ENCODE results near the gene CHL1.

Gene CHL1

DNA sequence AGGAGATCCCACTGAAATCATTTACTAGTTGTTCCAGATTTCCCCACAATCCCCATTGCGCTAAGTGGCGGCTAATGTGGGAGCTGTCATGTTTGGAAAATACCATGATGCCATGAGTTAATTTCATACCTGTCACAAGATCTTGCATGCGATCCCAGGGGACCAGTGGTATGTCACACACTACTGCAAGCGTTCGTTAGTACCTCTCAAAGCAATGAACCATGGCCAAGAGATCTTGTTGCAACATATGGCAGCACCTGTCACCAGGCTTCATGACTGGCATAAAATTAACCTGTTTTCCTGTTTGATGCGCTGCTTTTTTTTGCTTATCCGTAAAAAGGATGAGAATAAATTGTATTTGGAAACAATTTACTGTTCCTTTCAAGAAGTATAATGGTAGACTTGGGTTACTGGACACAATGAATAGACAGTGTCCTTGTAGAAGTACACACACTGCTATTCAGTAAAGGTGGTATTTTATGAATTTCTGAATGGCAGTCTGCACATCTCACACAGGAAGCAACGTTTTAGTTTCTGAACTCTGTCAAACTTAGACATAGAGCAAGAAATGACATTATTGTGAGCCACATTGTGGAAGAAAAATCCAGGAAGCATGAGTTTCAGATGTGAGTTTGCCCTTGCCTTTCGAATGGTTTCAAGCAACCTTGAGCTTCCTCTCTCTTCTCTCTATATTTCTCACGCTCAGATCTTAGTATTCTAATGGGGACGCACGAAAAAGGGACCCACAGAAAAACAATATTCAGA lies 81.9 kb downstream of the CHL1 start:
- no peak for DNase-seq (ENCODE audit: low read depth in 3 of 3)

DNA sequence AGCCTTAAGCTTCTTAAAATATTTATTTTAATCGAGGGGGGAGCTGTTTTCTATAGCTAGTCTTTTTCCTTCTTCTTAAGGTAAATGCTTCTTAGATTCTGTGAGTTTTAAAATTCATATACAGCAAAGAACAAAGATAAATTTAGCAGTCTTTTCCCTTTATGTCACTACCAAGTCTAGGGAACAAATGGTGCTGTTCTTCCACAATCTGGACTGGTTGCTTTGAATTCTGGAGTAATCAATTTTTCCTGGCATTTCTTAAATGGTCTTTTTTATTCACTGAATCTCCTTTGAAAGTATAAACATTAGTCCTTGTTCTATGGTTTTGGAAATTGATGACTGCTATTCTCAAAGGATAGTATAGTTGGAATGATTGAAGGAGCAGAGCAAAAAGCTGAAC lies 82.8 kb downstream of the CHL1 start:
- no peak for DNase-seq (ENCODE audit: low read depth in 3 of 3)

DNA sequence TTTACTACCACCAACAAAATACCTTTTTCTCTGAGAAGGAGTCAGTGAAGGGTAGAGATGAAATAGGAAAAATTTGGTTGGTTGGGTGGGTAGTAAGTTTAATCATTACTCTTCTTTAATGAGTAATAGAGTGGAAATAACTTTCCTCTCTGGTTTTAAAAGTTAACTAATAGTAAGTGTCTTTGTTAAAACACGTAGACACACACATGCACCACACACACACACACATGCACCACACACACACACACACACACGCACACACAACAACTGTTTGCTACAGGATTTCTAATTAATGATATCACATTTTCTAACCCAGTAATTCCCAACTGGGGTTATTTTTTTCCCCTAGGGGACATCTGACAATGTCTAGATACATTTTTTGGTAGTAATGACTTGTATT lies 84.1 kb downstream of the CHL1 start:
- no peak for DNase-seq (ENCODE audit: low read depth in 3 of 3)

DNA sequence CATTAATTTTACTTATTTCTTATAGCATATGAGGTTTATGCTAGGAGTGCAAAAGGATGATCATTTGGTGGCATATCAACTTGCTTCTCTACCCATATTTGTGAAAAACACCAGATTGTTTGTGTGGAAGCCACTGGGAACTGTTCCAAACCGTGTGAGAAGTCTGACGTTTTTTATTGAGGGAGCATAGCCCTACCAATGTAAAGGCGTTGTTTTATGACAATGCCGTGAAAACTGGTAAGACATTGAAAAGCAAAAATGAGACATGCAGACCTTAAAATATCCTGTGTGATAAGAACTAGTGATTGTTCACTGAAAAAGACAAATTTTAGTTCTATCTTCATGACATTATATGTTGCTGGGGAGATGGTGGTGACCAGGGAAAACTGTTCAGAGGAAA lies 87.8 kb downstream of the CHL1 start:
- DNase-seq (ENCODE audit: low read depth in 3 of 3): no peak

DNA sequence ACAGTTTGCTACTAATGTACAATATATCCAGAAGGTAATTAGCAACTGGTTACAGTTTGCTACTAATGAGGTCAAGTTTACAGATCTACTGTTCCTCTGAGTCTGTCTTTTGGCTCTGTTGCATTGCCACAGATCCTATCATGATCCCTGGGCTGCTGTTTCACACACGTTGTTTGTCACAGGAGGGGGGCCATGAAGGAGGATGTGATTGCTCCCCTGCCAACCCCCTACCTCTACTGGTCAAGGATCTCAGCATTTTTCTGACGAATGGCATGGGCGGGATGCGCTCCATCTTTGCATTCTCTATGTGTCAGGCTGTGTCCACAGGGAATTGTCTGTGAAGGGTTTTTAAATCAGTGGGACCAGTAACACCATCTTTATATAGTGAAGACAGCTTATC lies 91.9 kb downstream of the CHL1 start:
- DNase-seq (ENCODE audit: low read depth in 3 of 3): no peak

DNA sequence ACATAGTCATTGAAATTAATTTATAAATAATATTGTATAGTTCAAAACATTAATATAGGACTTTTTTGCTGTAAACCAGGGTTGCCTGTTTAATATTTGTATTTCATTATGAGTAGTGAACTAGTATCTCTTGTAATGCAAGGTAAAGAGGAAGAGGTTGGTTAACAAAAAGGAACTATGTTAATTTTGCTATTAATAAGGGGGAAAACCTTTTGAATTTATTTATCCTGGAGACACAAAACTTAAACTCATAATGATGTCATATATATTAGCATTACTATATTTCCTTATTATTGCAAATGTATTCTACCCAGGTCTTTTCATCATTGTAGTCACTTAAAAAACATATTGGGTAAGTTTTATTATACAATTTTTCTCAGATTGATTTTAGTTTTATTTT lies 94.5 kb downstream of the CHL1 start:
- DNase-seq (ENCODE audit: low read depth in 3 of 3): no peak

DNA sequence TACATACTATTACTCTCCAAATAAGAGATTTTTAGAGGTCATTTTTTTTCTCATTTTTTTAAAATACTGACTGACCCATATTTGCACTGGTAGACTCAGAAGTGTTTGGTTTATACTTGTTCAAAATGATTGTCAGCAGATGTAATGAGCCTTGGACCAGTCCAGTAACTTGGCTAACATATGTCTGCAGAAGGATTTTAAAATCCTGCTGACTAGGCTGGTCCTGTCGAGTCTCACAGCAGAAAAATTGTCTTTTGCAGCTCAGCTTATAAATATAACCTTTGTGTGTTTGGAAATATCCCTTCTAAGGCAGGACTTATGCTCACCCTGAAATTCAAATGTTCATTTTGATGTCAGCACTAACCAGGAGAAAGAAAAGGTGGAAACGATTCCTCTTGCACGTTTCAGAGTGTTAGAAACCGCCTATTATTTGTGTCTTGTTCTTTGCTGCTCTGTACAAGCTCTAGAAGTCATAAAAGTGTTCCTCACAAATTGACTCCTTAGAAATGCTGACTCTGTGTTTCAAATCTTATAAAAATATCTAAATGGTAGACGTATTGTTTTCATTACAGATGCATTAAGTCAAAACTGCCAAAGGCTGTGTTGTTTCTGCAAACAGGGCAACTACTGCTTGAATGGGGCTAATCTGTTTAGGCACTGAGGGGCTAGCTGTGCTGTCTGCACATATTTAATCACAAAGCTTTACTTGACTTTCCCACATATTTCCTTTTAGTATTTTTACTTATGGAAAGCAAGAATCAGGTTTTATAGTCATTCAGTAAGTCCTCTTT lies 95.3 kb downstream of the CHL1 start:
- no peak for DNase-seq (ENCODE audit: low read depth in 3 of 3)

DNA sequence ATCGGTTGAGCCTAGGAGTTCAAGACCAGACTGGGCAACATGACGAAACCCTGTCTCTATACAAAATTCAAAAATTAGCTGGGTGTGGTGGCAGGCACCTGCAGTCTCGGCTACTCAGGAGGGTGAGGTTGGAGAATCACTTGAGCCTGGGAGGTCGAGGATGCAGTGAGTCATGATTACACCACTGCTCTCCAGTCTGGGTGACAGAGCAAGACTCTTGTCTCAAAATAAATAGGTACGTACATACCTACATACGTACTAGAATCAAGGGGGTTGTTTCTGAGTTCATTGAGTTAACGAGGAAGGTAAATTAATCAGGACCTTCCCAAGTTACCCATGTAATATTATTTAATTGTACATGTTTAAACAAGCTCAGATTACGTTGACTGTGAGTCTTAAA lies 97.5 kb downstream of the CHL1 start:
- DNase-seq (ENCODE audit: low read depth in 3 of 3): no peak

DNA sequence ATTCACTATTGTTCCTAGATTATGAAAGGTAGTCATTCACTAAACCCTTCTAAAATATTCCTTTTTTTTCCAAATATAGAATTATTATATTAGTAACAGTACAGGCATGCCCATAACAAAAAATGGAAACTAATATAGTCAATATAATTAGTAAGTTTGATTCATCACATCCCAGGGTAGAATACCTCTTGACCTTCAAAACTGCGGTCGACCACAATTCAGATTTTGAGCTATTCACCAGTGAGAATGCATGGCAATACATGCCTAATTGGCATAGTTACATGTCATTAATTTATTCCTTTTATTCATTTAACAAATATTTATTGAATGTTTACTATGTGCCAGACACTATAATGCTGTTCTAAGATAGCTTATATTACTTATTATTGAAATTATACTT lies 98.0 kb downstream of the CHL1 start:
- no peak for DNase-seq (ENCODE audit: low read depth in 3 of 3)

DNA sequence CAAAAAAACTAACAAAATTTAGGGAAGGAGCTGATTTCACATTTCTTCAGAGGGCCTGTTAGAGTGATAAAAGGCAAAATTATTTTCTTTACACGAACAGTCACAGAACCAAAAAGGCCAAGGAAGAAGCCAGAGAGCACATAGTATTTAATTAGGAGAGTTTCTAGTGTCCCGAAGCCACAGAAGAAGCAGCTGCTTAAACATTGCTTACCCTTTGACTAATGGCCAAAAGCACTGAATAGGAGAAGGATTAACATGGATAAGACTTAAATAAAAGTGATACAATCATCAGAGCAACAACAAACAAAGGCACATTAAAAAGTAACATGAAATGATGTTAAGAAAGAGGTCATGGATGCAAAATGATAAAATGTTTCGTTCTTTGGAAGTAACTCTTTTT lies 98.6 kb downstream of the CHL1 start:
- DNase-seq (ENCODE audit: low read depth in 3 of 3): no peak

DNA sequence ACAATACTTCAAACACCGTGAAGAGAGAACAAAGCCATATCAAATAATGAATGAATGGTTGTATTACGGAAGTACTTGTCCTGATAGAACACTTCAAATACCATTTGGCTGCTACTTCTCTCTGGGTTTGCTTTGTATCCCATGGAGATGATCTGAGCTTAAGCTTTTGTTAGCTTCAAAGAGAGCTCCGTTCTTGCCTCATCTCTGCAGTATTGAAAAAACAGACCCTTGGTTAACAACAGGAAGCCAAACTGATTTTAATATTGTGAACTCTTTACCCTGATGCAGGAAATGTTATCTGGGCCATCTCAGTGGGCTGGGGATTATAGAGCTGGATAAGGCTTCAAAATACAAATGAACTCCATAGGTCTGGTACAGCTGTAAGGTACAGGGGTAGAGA lies 101.0 kb downstream of the CHL1 start:
- DNase-seq (ENCODE audit: low read depth in 3 of 3): no peak

DNA sequence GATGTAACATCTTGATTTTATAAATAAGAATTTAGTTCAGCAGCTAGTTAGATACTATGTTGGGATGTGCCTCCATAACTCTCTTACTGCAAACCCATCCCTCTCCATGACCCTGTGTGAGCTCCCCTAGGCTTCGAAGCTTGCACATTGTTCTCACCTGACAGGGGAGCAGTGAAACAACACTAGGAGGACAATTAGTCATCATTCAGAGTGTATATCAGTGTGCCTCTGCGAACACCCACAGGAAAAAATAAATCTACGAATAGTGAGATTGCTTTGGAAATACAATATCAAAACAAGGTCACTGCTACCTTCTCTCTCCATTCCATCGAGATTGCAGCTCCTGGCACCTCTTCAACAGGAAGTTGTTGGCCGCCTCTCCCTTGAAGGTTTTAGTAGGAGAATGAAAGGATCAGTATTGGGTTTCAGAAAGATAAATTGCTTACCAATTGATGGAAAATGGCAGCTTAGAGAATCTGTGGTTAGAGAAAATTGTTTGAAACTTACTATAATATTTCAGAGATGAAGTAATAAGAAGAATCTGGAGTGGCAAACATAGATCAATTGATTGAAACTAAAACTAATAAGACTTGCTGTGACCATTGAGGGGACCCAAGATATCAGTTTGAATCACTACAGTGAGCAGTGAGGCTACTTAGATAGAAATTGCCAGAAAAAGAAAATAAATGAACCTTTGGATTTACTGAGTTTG lies 103.2 kb downstream of the CHL1 start:
- DNase-seq (ENCODE audit: low read depth in 3 of 3): no peak

DNA sequence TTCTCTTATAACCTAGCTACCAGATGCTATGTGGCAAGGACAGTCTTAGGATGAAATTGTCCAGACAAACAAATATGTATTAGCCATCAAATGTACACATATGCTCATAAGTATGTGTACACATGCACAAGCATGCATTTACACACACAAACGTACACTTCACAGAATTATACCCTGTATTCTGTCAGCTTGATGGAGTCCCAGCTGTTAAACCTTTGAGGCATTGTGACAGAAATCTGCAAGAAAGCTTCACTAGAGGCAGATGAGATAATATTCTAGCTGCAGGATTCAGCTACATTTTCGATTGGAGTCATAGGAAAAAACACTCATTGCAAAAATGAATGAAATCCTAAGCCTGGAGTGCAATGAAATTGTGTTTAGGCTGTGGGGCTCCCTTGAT lies 110.6 kb downstream of the CHL1 start:
- DNase-seq (ENCODE audit: low read depth in 3 of 3): no peak

DNA sequence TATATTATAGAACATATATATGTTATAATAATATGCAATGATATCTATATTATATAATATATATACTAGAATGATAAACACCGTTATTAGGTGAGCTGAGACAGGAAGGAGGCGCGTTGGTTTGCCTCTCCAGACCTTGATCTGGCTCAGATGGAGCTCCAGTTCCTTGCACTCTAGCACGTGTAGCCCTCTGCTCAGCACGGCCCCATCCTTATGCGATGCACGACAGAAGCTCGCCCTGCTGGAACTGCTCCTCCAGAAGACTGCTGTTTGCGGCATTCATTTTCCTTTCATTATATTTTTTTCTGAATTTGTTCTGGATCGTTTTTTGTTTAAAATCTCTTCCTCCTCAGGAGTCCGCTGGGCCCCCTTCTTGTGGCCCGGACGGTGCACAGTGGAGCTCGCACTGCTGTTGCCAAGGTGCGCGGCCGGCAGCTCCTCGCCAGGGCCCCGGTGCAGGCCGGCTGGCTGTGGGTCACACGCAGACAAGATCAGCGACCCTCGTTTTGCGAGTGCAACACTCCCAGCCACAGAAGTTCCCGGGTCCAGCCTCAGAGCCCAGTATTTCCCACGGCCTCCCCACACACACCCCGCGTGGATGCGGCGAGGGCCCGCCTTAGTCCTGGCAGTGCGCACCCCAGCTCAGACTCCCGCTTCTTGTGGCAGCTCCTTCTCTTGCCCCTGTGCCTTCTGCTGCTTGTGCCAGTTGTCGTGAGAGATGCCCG lies 112.2 kb downstream of the CHL1 start:
- DNase-seq (ENCODE audit: low read depth in 3 of 3): no peak

DNA sequence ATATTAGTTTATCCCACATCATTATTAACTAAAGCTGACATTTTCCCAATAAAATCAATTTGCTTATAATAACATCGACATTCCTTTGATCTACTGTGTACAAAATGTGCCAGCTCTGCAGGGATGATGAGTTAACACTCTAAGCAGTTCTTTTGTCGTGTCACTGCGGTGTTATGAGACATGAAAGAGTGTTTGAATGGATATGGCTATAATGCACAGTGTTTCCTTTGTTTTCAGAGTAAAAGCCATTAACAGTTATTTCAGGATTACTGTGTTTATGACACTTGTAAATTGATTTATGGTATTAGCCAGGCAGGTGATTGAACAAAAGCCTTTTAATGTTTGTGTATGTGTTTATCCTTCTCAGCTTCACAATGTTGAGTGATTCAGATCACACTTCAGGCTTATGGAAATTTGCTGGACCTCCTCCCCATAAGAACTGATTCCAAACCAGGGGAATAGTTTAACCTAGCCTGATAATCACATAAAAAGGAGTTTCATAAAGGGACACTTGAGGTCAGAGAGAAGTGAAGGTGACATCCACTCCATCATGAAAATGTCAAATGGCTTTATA lies 115.7 kb downstream of the CHL1 start:
- no peak for DNase-seq (ENCODE audit: low read depth in 3 of 3)

DNA sequence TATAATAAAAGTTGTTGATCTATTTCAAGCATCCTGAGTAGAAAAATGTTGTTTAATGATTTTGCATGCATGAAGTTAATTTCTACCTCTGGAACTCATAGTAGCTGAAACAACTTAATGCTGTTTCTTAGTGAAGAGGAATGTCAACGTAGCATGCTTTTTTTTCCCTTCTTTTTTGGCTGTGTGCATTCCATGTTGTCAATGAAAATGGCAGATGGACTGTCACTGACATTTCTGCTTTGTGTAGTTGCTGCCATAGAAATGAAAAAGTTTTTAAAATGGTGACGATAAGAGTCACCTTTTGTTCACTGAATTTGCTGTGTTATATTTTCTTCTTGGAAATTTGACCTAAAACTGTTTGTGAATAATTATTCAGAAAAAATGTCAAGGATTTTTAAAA lies 116.3 kb downstream of the CHL1 start:
- DNase-seq (ENCODE audit: low read depth in 3 of 3): no peak

DNA sequence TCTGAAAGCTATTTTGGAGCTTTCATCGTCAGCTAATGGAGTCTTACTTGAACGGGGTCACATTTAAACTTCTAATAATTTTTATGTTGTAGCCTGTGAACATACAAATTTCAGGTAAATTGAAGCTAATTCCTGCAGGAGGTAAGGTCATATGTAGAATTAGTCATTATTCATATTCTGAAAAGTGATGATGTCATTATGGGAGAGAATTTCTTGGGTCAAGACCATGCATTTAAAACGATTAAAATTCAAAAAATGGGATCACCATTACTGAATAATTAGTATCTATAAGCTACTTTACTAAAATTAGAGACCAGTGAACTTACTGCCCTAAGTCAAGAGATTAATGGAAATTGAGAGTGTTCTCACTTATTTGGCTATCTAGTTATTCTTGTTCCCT lies 120.4 kb downstream of the CHL1 start:
- no peak for DNase-seq (ENCODE audit: low read depth in 3 of 3)

DNA sequence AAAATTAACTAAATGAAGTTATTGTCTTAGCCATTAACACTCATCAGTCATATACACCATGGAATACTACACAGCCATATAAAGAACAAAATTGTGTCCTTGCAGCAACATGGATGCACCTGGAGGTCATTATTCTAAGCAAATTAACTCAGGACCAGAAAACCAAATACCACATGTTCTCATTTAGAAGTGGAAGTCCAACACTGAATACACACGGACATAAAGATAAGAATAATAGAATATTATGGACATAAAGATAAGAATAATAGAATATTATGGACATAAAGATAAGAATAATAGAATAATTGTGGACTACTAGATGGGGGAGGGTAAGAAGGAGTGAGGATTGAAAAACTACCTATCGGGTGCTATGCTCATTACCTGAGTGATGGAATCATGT lies 122.3 kb downstream of the CHL1 start:
- no peak for DNase-seq (ENCODE audit: low read depth in 3 of 3)

DNA sequence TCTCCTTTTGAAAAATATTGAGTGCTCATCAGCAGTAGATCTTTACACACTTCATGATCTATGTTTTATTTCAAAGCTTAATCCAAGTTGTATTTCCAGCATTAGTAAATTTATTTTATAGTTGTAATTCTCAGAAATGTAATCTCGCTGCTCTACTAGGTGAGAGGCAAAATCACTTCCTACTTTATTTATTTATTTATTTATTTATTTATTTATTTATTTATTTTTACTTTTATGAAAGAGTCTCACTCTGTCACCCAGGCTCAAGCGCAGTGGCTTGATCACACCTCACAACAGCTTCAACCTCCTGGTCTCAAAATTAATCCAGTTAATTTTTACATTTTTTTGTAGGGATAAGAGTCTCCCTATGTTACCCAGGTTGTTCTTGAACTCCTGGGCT lies 127.9 kb downstream of the CHL1 start:
- DNase-seq (ENCODE audit: low read depth in 3 of 3): no peak

DNA sequence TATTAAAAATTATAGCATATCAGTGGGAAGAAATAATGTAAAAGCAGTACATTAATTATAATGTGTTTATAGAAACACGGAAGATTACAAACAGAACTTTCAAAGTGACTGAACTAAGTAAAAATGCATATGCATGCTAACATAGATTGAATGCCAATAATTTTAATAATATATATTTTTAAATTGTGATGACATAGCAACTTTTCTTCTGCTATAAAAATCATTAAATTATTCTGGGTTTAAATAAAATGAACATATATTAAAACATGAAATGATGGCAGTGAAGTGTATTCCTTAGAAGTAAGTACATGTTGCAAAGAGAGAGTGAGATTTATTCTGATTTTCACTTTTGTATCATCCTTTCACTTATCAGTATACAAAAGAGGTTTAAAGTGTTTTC lies 128.9 kb downstream of the CHL1 start:
- DNase-seq (ENCODE audit: low read depth in 3 of 3): no peak

DNA sequence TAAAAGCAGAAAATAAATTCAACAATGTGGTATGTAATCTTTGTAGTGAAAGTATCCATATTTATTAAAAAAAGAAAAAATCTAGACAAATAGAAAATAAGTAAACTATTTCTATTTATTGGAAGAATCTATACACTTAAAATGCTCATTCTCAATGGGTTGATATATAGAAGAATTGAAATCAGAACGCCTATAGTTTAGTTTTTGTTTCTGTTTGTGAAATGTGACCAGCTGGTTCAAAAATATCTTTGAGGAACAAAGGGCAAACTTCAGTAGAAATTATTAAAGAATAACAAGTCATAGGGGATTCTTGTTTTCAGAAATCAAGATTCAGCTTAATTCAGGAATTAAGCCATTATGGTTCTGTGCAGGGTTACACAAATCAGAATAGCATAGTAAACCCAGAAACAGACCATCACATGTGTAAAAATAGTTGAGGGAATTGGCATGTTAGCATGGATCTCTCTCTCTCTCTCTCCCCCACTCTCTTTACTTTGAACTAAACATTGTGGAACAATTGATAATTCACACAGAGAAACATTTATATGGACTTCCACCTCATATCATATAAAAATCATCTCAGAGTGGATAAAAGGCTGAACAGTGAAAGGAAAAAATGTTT lies 134.0 kb downstream of the CHL1 start:
- no peak for DNase-seq (ENCODE audit: low read depth in 3 of 3)

All from stimulated activated CD4-positive, alpha-beta T cell treated with anti-CD3 and anti-CD28 coated beads, TNF-alpha, amount 100 ng/mL, for 48 hours (primary cell).